DOHH2 (cell line): ENCODE data around the gene MYD88.

Experiments used
- H3F3A ChIP-seq: fragments of 200-600 bp; sonication (generic), shearing (Covaris generic); 2 replicates; pipeline ENCODE4 v1.6.0; 2016; ENCODE audit warnings: antibody characterized with exemption, mild to moderate bottlenecking; ENCODE audit not compliant: control insufficient read depth, insufficient read depth
- H3K27ac ChIP-seq: fragments of 200-600 bp; sonication (generic); 2 replicates; pipeline ENCODE4 v1.5.1; 2014; ENCODE audit warnings: low read depth, mild to moderate bottlenecking, low read length, moderate library complexity
- H3K27me3 ChIP-seq: fragments of 200-600 bp; sonication (generic); 2 replicates; pipeline ENCODE4 v1.6.1; 2014; ENCODE audit warnings: mild to moderate bottlenecking, low read length, mixed read lengths; ENCODE audit not compliant: control insufficient read depth
- H3K36me3 ChIP-seq: fragments of 200-600 bp; sonication (generic); 2 replicates; pipeline ENCODE4 v1.6.1; 2014; ENCODE audit warnings: mild to moderate bottlenecking, low read length, moderate library complexity, mixed read lengths; ENCODE audit not compliant: control insufficient read depth
- H3K4me1 ChIP-seq: fragments of 200-600 bp; sonication (generic); 2 replicates; pipeline ENCODE4 v1.6.1; 2014; ENCODE audit warnings: mild to moderate bottlenecking, low read length, mixed read lengths; ENCODE audit not compliant: control insufficient read depth
- H3K4me2 ChIP-seq: fragments of 200-600 bp; sonication (generic); 2 replicates; pipeline ENCODE4 v1.6.0; 2014; ENCODE audit warnings: mild to moderate bottlenecking, low read length, moderate library complexity
- H3K4me3 ChIP-seq: fragments of 200-600 bp; sonication (generic); 2 replicates; pipeline ENCODE4 v1.5.1; 2014; ENCODE audit warnings: mild to moderate bottlenecking, low read length, mixed read lengths
- H3K79me2 ChIP-seq: fragments of 200-600 bp; sonication (generic); 2 replicates; pipeline ENCODE4 v1.6.1; 2014; ENCODE audit warnings: mild to moderate bottlenecking, low read length, mixed read lengths; ENCODE audit not compliant: control insufficient read depth
- H3K9me2 ChIP-seq: fragments of 200-600 bp; sonication (generic); replicated peaks from 2 replicates; pipeline ENCODE4 v1.6.1; 2014; ENCODE audit warnings: mild to moderate bottlenecking, low read length, mixed read lengths; ENCODE audit not compliant: control insufficient read depth
- H3K9me3 ChIP-seq: fragments of 200-600 bp; sonication (generic); 2 replicates; pipeline ENCODE4 v1.6.1; 2014; ENCODE audit warnings: antibody characterized with exemption, low read length, mixed read lengths; ENCODE audit not compliant: control insufficient read depth, insufficient read depth
- H4K20me1 ChIP-seq: fragments of 200-600 bp; sonication (generic); 2 replicates; pipeline ENCODE4 v1.6.0; 2014; ENCODE audit warnings: low read depth, mild to moderate bottlenecking, antibody characterized with exemption, low read length, moderate library complexity; ENCODE audit not compliant: control insufficient read depth, insufficient read depth
- EZH2phosphoT487 ChIP-seq: fragments of 200-600 bp; sonication (generic); IDR thresholded peaks from 2 replicates; pipeline ENCODE4 v1.6.1; 2017; ENCODE audit warnings: borderline replicate concordance, mild to moderate bottlenecking, antibody characterized with exemption, low read length, moderate library complexity, mixed read lengths
- TF ChIP-seq, protein P1 (sequence below): fragments of 200-600 bp; sonication (generic); IDR thresholded peaks from one replicate; pipeline ENCODE4 v1.5.1; 2014; ENCODE audit warnings: antibody characterized with exemption, mild to moderate bottlenecking, low read depth, low read length; ENCODE audit not compliant: poor library complexity, severe bottlenecking

MYD88 gene

DNA sequence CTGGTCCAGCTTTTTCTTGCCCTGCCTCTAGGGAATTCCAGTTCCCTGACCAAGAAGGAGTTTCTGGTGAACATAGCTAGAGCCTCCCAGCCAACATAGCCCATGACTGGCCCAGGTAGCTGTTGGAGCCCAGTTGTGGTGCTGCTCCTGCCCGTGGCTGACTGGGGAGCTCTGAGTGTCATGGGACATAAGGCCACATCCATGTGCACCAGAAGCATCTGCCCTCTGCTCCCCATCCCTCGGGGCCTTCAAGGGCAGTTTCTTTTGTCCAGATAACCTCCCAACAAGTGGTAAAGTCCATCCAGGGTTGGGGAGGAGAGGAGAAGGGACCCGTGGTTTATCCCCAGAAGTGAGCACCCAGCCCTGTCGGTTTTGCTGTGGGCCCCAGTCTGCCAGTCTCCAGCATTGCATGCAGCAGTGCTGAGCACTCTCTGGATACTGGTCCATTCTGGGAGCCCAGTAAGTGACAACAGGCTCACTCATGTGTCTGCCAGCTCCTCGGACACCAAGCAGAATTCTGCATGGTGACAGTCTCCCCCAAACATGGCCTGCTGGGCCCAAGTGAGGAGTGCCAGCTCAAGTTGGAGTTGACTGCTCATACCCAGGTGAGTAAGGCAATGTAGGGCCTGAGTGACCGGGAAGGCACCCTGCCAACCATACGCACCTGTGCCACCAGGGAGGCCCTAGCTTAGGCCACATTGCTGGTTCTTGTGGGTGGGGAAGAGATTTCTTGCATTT is 30.4 kb upstream of the MYD88 start:
- Histone ChIP-seq H4K20me1 (no peaks in the 10 kb centered on the region), H3K4me3 (no peak overlapping the region), H3K9me3 (no peaks in the 10 kb centered on the region), H3K9me2 (no peaks in the 10 kb centered on the region), H3K4me2 (no peak overlapping the region), H3K27ac (no peak overlapping the region), H3K4me1 (no peaks in the 10 kb centered on the region), H3F3A (no peaks in the 10 kb centered on the region), H3K36me3 (no peaks in the 10 kb centered on the region), H3K27me3 (peaks cover 4% of the 10 kb centered on the region; the same call in 1 of the 2 replicates), H3K79me2 (no peaks in the 10 kb centered on the region)
- TF ChIP-seq EZH2phosphoT487: no peak
- TF ChIP-seq, protein P1, sequence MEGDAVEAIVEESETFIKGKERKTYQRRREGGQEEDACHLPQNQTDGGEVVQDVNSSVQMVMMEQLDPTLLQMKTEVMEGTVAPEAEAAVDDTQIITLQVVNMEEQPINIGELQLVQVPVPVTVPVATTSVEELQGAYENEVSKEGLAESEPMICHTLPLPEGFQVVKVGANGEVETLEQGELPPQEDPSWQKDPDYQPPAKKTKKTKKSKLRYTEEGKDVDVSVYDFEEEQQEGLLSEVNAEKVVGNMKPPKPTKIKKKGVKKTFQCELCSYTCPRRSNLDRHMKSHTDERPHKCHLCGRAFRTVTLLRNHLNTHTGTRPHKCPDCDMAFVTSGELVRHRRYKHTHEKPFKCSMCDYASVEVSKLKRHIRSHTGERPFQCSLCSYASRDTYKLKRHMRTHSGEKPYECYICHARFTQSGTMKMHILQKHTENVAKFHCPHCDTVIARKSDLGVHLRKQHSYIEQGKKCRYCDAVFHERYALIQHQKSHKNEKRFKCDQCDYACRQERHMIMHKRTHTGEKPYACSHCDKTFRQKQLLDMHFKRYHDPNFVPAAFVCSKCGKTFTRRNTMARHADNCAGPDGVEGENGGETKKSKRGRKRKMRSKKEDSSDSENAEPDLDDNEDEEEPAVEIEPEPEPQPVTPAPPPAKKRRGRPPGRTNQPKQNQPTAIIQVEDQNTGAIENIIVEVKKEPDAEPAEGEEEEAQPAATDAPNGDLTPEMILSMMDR: no peak

DNA sequence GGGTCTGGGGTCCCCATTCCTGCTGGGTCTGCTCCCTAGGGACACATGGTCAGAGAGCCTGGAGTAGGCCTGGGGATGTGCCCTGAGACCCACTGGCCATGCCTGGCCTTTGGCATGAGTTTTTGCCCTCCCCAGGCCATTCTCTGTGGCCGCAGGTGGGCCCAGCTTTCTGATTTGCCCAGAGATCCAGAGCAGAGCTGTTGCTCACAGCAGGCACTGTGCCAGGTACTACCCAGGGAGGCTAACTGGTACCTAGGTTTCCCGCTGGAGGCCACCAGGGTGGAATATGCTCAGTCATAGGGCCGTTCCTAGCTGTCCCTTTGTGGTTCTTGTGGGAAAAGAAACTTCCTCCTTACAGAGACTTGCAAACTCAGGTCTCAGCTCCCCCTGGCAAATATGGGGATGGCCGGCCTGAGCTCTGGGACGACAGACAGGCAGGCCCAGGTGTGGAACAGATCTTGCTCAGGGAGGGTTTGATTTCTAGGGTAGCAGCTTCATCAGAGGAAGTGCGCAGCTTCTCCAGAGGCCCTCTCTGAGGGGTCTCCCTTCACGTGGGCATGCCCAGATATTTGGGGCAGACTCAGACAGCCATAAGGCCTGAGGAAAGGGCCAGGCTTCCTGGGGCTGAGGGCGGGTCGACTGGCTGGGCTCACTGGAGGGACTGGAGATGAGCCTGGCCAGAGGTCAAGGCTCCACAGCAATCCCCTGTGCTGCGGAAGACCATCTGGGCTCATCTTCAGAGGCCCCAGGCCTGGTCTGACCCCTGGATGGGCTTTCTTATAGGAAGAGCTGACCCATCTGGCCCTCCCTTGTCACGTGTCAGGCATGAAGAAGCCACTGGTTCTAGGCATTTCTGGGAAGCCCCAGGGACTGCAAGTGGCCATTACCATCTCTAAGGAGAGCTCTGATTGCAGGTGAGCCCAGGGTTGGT is 29.5 kb upstream of the MYD88 start:
- Histone ChIP-seq H3K4me1 (no peaks in the 10 kb centered on the region), H3K27ac (no peak overlapping the region), H3K27me3 (no peaks in the 10 kb centered on the region), H3K36me3 (no peaks in the 10 kb centered on the region), H3K4me3 (no peak overlapping the region), H4K20me1 (no peaks in the 10 kb centered on the region), H3K9me3 (no peaks in the 10 kb centered on the region), H3K9me2 (no peaks in the 10 kb centered on the region), H3K4me2 (no peak overlapping the region), H3K79me2 (no peaks in the 10 kb centered on the region), H3F3A (no peaks in the 10 kb centered on the region)
- TF ChIP-seq EZH2phosphoT487: no peak
- TF ChIP-seq, protein P1: no peak

DNA sequence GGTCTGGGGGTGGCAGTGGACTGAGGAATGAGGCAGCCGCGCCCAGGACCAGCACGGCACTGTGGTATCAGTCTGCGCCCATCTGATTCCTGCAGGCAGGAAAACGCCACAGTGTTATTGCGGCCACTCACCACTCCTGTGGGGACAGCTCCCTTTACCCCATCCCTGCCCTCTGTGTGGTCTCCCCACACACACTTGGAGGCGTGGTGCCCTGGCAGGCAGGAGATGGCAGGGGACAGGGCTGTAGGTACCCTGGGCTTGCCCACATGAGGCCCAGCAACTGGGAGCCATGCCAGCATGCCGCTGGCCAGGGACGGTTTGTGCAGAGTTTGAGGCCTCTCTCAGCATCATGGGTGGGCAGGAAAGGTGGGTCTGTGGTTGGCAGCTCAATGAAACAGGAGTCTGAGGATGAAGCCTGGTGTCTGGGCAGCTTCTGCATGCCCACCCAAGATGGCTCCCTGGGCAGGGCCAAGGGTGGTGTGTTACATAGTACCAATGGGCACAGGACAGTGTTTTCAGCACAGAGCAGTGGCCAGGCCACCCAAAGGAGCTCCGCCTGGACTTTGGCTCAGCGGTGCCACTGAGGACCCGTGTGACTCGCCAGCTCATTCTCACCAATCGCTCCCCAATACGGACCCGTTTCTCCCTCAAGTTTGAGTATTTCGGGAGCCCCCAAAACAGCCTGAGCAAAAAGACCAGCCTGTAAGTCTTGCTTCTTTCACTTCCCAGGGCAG is 28.7 kb upstream of the MYD88 start:
- Histone ChIP-seq H3K27me3 (peaks cover under 1% of the 10 kb centered on the region; the same call in 1 of the 2 replicates), H4K20me1 (no peaks in the 10 kb centered on the region), H3K4me2 (no peak overlapping the region), H3K4me3 (no peak overlapping the region), H3K4me1 (no peaks in the 10 kb centered on the region), H3K36me3 (no peaks in the 10 kb centered on the region), H3K9me2 (no peaks in the 10 kb centered on the region), H3F3A (no peaks in the 10 kb centered on the region), H3K27ac (no peak overlapping the region), H3K79me2 (no peaks in the 10 kb centered on the region), H3K9me3 (no peaks in the 10 kb centered on the region)
- no peak for TF ChIP-seq EZH2phosphoT487
- TF ChIP-seq, protein P1: no peak
